Measurements from ENCODE around the gene TFIP11.

DNA sequence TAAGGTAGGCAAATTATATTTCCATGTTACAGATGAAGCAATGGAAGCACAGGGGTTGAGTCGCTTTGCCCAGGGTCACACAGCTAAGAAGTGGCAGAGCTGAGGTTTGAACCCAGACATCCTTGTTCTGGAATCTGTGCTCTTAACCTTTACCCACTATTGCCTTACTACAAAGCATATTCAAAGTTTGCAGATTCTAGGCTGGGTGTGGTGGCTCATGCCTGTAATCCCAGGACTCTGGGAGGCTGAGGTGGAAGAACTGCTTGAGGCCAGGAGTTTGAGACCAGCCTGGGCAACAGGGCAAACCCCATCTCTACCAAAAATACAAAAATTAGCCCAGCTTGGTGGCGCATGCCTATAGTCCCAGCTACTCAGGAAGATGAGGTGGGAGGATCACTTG is 27.8 kb upstream of the TFIP11 start:
- TF ChIP-seq CTCF (IDR thresholded peaks at IDR 0.05; ENCODE audit: low read length) (no peak), EZH2 (IDR thresholded peaks at IDR 0.05; ENCODE audit: borderline replicate concordance, low read length) (no peak)
